Measurements from ENCODE around the gene AJM1.

AJM1 gene

DNA sequence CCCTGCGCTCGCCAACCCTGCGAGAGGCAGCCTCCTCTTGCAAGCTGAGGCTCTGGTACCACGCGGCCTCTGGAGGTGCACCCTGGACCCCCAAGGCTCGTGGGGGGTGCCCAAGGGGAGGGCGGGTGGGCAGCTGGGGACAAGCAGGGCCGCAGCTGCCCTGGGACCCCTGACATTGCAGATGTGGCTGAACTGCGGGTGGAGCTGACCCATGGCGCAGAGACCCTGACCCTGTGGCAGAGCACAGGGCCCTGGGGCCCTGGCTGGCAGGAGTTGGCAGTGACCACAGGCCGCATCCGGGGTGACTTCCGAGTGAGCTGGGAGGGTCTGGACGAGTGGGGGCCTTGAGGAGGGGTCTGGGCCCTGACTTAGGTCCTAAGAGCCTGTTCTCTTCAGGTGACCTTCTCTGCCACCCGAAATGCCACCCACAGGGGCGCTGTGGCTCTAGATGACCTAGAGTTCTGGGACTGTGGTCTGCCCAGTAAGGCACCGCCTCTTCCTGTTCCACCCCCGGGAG, 11.4 kb downstream of the AJM1 start:
- DNase-seq, result no peak

DNA sequence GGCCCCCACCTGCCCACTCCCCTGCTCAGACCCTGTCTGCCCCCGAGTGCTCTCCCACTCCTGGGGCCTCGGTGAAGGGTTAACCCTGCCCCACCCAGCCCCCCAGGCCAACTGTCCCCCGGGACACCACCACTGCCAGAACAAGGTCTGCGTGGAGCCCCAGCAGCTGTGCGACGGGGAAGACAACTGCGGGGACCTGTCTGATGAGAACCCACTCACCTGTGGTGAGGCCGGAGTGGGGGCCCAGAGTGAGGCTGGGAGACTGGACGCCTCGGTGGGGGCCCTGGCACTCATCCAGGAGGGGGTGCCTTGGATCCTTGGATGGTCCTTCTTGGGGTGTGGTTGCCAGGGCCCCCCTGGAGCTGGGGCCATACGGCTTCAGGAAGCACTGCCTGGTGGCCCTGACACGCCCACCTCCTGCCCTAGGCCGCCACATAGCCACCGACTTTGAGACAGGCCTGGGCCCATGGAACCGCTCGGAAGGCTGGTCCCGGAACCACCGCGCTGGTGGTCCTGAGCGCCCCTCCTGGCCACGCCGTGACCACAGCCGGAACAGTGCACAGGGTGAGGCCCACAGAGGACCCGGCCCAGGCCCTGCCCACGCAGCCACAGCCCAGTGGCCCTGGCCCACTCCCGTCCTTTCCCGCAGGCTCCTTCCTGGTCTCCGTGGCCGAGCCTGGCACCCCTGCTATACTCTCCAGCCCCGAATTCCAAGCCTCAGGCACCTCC, 12.0 kb downstream of the AJM1 start:
- no peak for DNase-seq

DNA sequence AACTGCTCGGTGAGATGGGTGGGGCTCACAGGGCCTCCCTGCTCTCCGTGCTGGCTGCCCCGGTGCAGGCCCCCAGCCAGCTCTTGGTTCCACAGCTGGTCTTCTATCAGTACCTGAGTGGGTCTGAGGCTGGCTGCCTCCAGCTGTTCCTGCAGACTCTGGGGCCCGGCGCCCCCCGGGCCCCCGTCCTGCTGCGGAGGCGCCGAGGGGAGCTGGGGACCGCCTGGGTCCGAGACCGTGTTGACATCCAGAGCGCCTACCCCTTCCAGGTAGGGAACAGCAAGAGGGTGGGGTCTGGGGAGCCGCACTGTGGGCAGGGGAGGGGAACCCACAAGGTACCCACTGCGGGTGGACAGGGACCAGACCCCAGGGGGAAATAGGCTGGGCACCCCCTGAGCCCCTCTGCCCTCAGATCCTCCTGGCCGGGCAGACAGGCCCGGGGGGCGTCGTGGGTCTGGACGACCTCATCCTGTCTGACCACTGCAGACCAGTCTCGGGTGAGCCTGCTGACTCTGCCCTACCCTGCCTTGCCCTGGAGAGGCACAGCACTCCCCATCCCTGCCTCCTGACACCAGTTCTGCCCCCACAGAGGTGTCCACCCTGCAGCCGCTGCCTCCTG, 12.7 kb downstream of the AJM1 start:
- no peak for DNase-seq

DNA sequence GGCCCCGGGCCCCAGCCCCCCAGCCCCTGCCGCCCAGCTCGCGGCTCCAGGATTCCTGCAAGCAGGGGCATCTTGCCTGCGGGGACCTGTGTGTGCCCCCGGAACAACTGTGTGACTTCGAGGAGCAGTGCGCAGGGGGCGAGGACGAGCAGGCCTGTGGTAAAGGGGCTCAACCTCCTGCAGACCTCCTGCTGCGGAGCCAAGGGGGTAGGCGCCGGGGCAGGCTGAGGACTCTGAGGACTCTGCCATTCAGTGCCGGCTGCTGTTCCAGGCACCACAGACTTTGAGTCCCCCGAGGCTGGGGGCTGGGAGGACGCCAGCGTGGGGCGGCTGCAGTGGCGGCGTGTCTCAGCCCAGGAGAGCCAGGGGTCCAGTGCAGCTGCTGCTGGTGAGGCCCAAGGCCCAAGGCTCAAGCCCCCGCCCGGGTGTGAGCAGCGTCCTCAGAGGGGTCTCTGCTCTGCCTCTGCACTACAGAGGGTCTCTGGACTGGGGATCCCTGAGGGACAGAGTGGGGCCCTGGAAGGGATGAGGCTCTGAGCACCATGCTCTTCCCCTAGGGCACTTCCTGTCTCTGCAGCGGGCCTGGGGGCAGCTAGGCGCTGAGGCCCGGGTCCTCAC, 13.3 kb downstream of the AJM1 start:
- no peak for DNase-seq

DNA sequence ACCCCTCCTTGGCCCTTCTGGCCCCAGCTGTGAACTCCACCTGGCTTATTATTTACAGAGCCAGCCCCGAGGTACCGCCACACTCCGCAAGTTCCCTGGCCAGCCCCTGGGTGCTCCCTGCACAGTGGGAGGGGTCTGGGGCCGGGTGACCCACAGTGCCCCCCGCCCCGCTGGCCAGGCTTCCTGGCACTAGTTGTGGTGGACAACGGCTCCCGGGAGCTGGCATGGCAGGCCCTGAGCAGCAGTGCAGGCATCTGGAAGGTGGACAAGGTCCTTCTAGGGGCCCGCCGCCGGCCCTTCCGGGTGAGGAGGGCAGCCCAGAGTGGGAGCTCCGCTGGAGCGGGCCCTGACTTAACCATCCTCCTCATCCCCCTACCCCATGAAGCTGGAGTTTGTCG, 13.8 kb downstream of the AJM1 start:
- no peak for DNase-seq

DNA sequence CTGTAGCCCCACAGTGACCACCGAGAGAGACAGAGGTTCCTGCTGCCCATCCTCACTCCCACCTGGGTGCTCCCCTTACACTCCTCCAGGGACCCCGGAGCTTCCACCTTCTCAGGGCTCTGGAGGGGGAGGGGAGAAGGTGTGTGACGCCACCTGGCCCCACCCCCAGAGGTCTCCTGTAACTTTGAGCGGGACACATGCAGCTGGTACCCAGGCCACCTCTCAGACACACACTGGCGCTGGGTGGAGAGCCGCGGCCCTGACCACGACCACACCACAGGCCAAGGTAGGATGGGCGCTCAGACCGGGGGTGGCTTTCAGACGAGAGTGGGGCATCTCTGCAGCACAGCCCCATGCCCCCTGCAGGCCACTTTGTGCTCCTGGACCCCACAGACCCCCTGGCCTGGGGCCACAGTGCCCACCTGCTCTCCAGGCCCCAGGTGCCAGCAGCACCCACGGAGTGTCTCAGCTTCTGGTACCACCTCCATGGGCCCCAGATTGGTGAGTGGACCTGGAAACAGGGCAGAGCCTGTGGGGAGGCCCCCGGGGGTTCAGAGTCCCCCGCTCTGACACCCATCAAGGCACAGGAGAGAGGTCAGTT, 14.4 kb downstream of the AJM1 start:
- no peak for DNase-seq

DNA sequence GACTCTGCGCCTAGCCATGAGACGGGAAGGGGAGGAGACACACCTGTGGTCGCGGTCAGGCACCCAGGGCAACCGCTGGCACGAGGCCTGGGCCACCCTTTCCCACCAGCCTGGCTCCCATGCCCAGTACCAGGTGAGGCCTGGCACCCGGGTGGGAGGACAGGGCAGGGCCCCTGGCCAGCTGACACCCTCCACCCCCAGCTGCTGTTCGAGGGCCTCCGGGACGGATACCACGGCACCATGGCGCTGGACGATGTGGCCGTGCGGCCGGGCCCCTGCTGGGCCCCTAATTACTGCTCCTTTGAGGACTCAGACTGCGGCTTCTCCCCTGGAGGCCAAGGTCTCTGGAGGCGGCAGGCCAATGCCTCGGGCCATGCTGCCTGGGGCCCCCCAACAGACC, 14.9 kb downstream of the AJM1 start:
- no peak for DNase-seq

DNA sequence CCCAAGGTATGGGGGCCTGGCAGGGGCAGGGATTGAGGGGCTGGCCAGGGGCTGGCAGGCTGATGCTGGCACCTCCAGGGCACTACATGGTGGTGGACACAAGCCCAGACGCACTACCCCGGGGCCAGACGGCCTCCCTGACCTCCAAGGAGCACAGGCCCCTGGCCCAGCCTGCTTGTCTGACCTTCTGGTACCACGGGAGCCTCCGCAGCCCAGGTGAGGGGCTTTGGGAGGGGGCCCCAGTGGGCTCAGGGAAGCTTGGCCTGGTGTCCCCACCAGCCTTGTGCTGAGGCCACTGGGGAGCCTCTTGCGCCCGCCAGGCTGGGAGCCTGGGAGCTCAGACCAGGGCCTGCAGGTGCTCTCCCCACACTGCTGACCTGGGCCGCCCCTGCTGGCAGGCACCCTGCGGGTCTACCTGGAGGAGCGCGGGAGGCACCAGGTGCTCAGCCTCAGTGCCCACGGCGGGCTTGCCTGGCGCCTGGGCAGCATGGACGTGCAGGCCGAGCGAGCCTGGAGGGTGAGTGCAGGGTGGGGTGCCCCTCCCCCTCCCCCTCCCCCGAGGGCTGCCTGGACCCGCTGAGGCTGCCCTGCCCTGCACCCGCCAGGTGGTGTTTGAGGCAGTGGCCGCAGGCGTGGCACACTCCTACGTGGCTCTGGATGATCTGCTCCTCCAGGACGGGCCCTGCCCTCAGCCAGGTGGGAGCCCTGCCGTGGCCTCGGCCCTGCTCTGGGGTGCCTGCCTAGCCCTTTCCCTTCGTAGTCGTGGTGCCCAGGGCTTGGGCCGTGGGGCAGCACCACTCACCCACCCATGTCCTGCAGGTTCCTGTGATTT, 15.5 kb downstream of the AJM1 start:
- DNase-seq, result no peak

DNA sequence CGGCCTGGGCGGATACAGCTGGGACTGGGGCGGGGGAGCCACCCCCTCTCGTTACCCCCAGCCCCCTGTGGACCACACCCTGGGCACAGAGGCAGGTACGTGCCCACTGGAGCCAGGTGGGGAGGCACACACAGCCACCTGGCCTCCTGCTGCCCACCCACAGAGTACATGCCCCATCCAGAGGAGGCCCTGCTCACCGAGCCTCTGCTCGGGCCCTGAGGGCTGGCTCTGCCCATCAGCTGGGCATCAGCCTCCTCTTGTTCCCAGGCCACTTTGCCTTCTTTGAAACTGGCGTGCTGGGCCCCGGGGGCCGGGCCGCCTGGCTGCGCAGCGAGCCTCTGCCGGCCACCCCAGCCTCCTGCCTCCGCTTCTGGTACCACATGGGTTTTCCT, 16.2 kb downstream of the AJM1 start:
- no peak for DNase-seq

DNA sequence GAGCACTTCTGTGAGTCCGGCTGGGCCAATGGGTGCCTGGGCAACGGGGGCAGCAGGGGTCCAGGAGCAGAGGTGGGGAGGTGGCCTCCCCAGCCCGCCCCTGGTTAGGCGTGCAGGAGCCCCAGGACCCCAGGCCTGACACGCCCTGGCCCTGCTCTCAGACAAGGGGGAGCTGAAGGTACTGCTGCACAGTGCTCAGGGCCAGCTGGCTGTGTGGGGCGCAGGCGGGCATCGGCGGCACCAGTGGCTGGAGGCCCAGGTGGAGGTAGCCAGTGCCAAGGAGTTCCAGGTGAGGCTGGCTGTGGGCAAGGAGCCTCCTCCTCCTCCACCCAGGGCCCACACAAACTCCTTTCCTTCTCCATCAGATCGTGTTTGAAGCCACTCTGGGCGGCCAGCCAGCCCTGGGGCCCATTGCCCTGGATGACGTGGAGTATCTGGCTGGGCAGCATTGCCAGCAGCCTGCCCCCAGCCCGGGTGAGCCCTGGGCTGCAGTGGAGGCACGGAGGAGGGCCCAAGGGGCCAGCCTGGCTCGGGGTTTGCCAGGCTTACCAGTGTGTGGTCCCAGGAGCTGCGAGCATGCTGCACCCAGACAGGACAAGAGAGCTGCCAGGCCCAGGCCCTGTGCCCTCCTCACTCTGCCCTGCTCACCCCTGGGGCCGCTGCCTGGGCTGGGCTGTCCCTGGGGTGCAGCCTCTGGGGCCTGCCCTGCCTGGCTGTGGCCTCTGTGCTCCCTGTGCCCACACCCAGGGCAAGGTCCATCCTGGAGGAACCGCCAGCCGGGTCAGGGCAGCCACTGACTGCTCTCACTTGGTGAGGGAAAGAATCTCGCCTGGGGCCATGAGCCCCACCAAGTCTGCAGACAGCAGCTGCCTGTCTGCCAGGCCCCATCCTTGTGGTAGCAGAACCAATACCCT, 16.8 kb downstream of the AJM1 start:
- peak in 41 of 56 donors; percentile 12 to 85 (median 58) for DNase-seq

DNA sequence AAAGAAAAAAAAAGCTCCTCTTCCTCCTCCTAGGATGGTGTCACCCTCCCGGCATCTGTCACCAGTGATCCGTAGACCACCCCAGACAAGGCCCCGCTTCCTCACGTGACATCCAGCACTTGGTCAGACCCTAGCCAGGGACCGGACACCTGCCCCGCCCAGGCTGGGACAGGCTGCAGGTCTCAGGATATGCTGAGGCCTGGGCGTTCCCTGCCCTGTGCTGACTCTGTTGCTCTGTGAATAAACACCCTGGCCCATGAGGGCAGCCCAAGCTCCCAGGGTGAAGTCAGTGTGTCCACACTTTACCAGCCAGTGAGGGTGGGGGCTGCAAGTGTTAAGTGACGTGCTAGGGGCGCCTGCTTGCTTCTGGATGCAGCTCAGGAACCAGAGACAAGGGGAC, 18.3 kb downstream of the AJM1 start:
- DNase-seq, result no peak

DNA sequence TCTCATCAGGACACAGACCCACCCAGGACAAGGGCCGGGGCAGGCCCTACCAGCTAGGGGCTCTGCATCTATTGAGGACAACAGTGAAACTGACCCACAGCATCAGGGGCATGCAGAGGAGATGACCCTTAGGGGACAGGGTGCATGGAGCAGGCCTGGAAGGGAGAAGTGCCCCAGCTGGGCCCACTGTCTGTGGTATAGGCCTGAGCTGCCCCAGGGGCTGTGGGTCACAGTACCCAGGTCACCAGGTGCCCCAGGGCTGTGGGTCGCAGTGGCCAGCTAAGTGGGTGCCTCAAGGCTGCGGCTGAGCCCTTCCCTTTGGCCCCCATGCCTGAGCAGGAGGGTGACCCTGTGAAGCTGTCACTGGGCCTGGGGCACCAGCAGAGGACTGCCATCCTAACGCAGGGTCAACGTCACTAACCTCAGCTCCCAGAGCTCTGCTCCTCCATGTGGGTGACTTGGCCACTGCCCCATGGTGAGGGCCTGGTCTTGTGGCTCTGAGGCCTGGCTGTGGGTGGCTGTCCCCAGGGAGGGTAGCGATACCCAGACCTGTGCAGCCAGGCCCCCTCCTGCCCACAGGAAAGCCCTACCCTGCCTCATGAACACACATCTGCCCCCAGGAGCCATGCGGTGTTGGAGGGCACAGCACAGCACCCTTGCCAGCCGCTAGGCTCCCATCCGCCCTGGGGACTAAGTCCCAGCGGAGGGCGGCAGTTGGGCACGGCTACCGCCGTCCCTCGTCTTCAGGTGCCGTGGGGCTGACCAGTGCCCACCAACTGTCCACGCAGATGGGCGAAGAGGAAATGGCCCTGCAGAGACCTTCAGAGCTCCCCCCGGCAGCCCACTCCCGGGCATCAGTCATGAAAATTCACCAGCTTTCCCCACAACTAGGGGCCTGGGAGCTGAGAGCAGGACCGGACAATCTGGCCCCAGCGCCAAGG, 18.9 kb downstream of the AJM1 start:
- DNase-seq, result no peak

DNA sequence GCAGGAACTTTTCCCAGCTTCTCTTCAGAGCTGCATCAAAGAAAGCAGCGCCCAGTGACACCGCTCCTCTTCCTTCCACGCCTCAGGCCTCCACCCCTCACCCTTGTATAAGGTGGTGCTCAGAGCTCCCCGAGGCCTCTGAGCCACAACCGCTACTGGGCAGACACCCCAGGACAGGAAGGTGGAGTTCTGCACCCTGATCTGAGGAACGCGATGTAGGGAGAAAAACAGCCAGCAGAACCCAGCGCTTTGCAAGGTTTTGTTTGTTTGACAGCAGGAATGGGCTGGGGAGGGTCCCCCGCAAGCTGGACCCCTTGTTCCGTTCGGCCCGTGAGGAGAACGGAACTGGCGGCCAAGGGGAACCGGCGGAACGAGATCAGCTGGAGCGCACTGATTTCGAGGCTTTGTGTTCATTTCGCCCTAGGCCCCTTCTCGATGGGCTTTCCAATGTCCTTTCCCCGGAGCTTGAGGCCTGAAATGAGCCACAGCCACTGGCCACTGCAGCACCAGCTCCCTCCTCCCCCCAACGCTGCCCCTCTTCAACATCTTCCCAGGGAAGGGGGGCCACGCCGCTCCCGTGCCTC, 19.7 kb downstream of the AJM1 start:
- DNase-seq, result no peak

DNA sequence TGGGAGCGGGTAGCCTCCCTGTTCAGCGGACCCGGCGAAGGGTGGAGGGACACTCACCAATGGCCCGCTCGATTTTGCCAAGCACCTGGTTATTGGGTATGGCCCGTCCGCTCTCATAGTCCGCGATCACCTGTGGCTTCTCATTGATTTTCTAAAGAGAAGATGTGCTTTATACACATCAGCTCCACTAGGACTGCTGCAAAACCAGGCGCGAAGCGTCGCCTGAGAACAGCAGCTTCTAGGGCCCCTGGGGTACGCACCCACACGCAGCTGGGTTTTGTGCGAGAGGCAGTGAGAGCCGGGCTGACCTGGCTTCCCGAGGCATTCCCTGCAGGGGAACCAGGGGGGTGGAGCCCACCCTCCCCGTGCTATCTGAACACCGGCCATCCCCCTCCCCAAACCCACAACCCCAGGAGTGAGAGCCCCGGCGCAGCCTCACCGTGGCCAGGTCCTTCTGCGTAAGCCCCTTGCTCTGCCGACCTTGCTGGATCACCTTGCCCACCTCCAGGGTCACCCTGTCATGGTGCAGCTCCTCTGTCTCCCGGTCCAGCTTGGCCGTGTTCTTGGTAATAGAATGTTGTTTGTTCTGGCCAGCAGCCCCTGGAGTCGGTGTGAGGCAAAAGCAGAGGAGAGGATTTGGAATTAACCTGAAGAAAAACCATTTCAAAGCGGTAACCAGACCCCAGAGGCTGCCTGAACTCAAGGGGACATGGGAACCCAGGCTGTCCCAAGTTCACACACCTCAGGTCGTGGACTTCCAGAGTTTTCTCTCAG, 20.8 kb downstream of the AJM1 start:
- no peak for DNase-seq

DNA sequence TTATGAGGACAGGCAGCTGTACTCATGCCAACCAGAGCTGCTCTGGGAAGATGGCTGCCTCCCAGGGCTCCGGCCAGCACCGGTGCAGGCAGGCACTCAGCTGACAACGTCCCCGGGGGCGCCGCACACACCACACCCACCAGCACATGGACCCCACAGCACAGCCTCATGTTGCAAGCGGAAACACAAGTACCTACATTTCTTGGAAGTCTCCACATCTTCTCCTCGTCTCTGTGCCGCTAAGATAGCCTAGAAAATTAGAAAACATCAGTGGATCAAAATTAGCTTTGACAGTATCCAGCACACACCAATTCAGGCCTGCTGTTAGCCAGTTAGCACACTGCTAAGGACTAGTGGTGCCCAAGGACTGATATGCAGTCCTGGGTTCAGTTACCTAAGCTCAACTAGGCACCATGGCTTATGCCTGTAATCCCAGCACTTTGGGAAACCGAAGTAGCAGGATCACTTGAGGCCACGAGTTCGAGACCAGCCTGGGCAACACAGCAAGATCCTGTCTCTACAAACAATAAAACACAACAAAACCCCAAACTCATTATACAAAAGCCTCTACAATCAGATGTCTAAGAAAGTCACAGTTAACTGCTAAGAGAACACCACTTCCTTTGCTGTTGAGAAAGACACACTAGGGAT, 21.5 kb downstream of the AJM1 start:
- DNase-seq, result no peak

DNA sequence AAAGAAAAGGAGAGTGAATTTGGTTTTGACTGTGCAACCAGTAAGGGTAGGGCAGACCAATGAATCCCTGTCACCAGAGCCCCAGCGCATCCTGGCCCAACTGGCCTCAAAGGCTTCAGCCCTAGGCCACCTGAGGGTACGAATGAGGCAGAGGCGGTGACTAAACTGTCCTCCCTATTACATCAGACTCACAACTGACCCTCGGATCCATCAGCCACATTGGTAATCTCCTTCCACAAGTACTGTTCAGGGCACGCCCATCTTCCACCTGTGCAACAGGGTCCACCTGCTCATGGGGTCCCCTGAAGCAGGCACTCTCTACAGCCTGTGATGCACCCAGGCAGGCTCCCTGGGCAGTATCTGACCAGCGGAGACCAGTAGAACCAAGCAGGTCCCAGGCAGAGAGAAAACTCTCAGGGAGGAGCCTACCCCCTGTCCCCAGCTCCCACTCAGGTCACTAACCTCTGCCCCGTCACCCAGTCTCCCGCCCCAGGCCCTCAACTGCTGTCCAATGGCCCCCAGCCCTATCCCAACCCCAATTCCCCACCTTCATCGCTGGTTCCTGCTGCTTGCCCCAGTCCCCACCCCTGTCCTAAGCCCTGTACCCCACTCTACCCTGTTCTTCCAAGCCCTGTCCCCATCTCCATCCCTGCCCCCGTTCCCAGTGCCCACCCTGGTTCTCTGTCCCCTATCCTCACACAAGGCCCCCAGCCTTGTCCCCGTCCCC, 22.9 kb downstream of the AJM1 start:
- DNase-seq, result no peak

DNA sequence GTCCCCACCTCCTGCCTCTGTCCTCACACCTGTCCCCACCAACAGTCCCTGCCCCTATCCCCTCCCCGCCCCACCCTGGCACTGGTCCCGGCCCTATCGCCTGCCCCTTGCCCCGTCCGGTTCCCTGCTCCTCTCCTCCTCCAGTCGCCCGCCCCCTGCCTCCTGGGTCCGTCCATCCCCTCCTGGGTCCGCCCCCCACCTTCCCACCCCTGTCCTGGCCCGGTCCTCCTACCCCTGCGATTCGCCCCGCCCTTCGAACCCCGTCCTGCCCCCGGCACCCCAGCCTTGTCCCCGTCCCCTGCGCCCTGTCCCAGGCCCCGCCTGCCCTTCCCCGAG, 23.5 kb downstream of the AJM1 start:
- DNase-seq, result no peak

Data from amygdala (tissue), 56 donors.